ENCODE data around the gene WNT7A. TPM values are rescaled to one million over a fixed set of nuclear protein-coding genes. Genes with fewer than 3 reads are reported as not detected.

WNT7A gene
- total RNA-seq, 1 experiment from 2014 or later = not detected

DNA sequence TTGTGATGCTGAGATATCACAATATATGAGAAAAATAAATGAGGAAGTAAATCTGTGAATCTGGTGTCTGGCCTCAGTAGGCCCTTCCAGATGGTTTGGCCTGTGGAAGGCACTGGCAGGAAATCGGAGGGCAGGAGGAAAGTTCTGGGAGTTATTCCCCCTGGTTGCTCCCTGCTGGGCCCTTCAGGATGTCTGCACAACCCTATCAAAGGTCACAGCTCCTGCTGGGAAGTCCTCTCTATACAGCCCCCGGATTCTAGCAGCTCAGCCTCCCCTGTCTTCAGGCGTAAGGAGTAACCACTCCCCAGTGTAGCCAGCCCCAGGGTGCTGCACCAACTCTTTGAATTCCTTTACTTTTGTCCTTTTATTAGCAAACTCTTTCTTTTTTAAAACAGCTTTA is 56.2 kb downstream of the WNT7A start:
- peaks cover 7% of the 10 kb centered on the region for H3K27me3 Mint-ChIP-seq (ENCODE audit: low read depth)
- H3K56ac ChIP-seq (ENCODE audit: insufficient read length, low read depth, low read length) = no peak overlapping the region
- H3K36me3 Mint-ChIP-seq (ENCODE audit: insufficient read depth in 1 of 3, low read depth in 3 of 3) = no peaks in the 10 kb centered on the region; a peak in 1 of 7 replicates
- no peak overlapping the region for H3K4ac ChIP-seq (ENCODE audit: low read depth, low read length)
- TF ChIP-seq CTCF (conservative IDR thresholded peaks at IDR 0.05) = no peak
- no peaks in the 10 kb centered on the region for H3K9me3 ChIP-seq (ENCODE audit: control insufficient read depth, low read depth, low read length)
- H3K27ac ChIP-seq (ENCODE audit: insufficient read length, low read depth, low read length) = no peak overlapping the region
- H2AK5ac ChIP-seq (ENCODE audit: insufficient read length, low read length) = no peak overlapping the region
- H3K4me1 Mint-ChIP-seq = peaks cover 8 to 15% of the 10 kb centered on the region in 2 experiments; a peak in 3 of 4 replicates
- no peak overlapping the region for H3K23ac ChIP-seq (ENCODE audit: insufficient read length, low read depth, low read length)
- no peak overlapping the region for H3T11ph ChIP-seq (ENCODE audit: low read length)
- no peak overlapping the region for H3K4me2 ChIP-seq (ENCODE audit: insufficient read depth, insufficient read length, low read length)
- no peaks in the 10 kb centered on the region for H3K79me2 ChIP-seq (ENCODE audit: insufficient read depth, low read length)
- no peak overlapping the region for H4K5ac ChIP-seq (ENCODE audit: insufficient read length, low read depth, low read length)
- no peaks in the 10 kb centered on the region for H3K23me2 ChIP-seq (ENCODE audit: insufficient read length, low read depth, low read length, poor library complexity, severe bottlenecking)
- no peak overlapping the region for H3K18ac ChIP-seq (ENCODE audit: insufficient read length, low read depth, low read length)
- WGBS (ENCODE audit: extremely low coverage, insufficient read length, low lambda C conversion rate) = no CpG with 5 or more reads among the region's 3 CpGs
- H3K9ac ChIP-seq (ENCODE audit: extremely low read depth, insufficient read length, low read length) = no peak overlapping the region
- H4K20me1 ChIP-seq (ENCODE audit: control insufficient read depth, insufficient read depth, insufficient read length) = no peaks in the 10 kb centered on the region
- H2BK12ac ChIP-seq (ENCODE audit: insufficient read length, low read depth, low read length) = no peak overlapping the region
- H4K8ac ChIP-seq (replicated peaks; ENCODE audit: insufficient read length, low read depth, low read length) = no peak overlapping the region
- no peak overlapping the region for H2BK5ac ChIP-seq (ENCODE audit: insufficient read length, low read length)
- H3K9me3 Mint-ChIP-seq = no peaks in the 10 kb centered on the region; a peak in 2 of 5 replicates
- H2BK120ac ChIP-seq (ENCODE audit: low read depth, low read length, poor library complexity, severe bottlenecking) = no peak overlapping the region
- H3K27ac Mint-ChIP-seq = no peak overlapping the region
- H3K4me1 ChIP-seq (ENCODE audit: insufficient read depth, low read length) = no peaks in the 10 kb centered on the region
- no peaks in the 10 kb centered on the region for H3K79me1 ChIP-seq (ENCODE audit: insufficient read depth, low read depth, low read length, poor library complexity, severe bottlenecking)
- no peaks in the 10 kb centered on the region for H3K27me3 ChIP-seq (ENCODE audit: insufficient read depth, low read length)
- no peak overlapping the region for H2BK15ac ChIP-seq (ENCODE audit: low read depth, low read length)
- H4K91ac ChIP-seq (ENCODE audit: insufficient read length, low read depth, low read length) = no peak overlapping the region
- no peak overlapping the region for H3K4me3 Mint-ChIP-seq
- DNase-seq = no peak
- no peak overlapping the region for H3K14ac ChIP-seq (ENCODE audit: insufficient read depth, low read length)
- no peak overlapping the region for H2AFZ ChIP-seq (ENCODE audit: low read length)
- H2BK20ac ChIP-seq (ENCODE audit: low read depth, low read length, poor library complexity, severe bottlenecking) = no peak overlapping the region

All from H9 (cell line).